Activated T-cell treated with anti-CD3 and anti-CD28 coated beads, Interleukin-2, amount 50 U/mL, for 4 hours (primary cell): ENCODE data around the gene IFI27L1. TPM values are rescaled to one million over a fixed set of nuclear protein-coding genes. Genes with fewer than 3 reads are reported as not detected.

Source experiments
- ATAC-seq, 2 donors: fragments of 200-7000 bp; cut with Tn5 transposase; one replicate each; pipeline ENCODE4 v1.10.0; 2021
- DNase-seq: peaks from one replicate; pipeline ENCODE4 v3.0.0-alpha.2; 2020
- H3K27me3 Mint-ChIP-seq: one replicate; pipeline ENCODE4 v1.8.0; 2021; ENCODE audit warnings: low read depth, mixed read lengths
- H3K36me3 Mint-ChIP-seq: one replicate; pipeline ENCODE4 v1.8.0; 2022; ENCODE audit warnings: mixed read lengths; ENCODE audit not compliant: insufficient read depth
- H3K4me1 Mint-ChIP-seq: one replicate; pipeline ENCODE4 v1.8.0; 2021; ENCODE audit warnings: low read depth, mixed read lengths
- H3K4me3 Mint-ChIP-seq: one replicate; pipeline ENCODE4 v1.8.0; 2021; ENCODE audit warnings: mild to moderate bottlenecking, moderate library complexity, mixed read lengths
- H3K9me3 Mint-ChIP-seq: one replicate; pipeline ENCODE4 v1.8.0; 2021; ENCODE audit warnings: mixed read lengths
- total RNA-seq, 3 donors: library from RNA; stranded (reverse); gene quantifications; one replicate each; pipeline ENCODE4 v1.2.1, GENCODE V29; 2021

Gene IFI27L1
- total RNA-seq, 3 donors from 2014 or later, result 8.9 to 9.5 (median 9.0) TPM

DNA sequence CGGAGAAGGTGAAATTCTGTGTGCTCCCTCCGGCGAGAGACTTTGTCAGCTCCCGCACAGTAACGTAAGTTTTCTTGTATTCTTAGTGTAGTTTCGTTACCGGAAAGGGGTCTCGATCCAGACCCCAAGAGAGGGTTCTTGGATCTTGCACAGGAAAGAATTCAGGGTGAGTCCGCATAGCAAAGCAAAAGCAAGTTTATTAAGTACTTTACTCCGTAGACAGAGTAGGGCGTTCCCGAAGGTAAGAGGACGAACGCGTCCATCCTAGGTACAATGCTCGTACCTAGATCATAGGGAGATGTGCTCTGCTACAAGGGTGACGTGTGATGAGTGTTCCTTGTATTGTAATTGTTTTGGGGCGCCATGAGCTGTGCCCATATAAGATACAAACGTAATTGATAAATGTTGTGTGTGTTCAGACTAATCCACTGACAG lies 293 bp downstream of the IFI27L1 start:
- DNase-seq (no peak), ATAC-seq (peak; percentile 19 to 35)
- H3K9me3 Mint-ChIP-seq, result no peaks in the 10 kb centered on the region
- peaks cover 39% of the 10 kb centered on the region for H3K4me1 Mint-ChIP-seq
- peak overlapping the region; percentile 100 for H3K4me3 Mint-ChIP-seq
- no peaks in the 10 kb centered on the region for H3K27me3 Mint-ChIP-seq
- peaks cover 33% of the 10 kb centered on the region for H3K36me3 Mint-ChIP-seq

DNA sequence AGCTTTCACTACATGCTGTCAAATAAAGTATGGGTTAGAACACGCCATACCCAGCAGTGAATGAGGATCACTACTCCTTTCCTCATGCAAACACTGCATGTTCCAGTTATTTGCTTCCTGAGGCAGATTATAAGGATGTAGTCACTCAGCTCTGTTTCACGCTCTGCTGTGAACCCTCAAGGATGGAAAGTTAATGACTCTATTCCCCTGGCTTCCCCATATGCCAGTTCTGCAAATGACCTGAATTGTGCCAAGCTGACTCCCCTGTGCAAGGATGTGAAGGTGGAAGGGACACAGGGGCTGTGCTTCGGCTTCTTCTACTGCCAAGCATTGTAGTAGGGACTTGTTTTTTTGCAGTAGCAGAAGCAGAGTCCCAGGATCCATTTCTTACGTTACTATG lies 6.8 kb downstream of the IFI27L1 start:
- no peak for DNase-seq
- Mint-ChIP-seq H3K36me3 (peaks cover 2% of the 10 kb centered on the region), H3K4me3 (no peak overlapping the region)

DNA sequence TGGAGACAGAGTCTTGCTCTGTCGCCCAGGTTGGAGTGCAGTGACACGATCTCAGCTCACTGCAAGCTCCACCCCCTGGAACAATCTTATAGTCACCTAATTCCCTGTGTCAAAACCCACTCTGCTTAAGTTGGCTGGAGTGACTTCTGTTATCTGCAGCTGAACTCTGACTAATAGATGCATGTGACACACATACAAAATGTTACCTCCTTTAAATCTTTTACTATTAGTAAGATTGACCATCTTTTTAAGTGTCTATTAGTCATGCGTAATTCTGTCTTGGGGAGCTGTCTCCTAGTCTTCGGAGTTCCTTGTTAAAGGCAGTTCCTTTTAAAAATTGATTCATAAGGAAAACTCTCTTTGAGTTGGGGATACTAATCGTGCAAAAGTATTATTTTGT lies 7.4 kb downstream of the IFI27L1 start:
- Mint-ChIP-seq H3K27me3 (no peaks in the 10 kb centered on the region), H3K4me3 (no peak overlapping the region), H3K9me3 (no peaks in the 10 kb centered on the region), H3K4me1 (no peaks in the 10 kb centered on the region), H3K36me3 (peaks cover 2% of the 10 kb centered on the region)
- no peak for ATAC-seq
- no peak for DNase-seq

More for the DNA sequence above, 6.8 kb downstream of the IFI27L1 start:
- Mint-ChIP-seq H3K27me3 (no peaks in the 10 kb centered on the region), H3K4me1 (no peaks in the 10 kb centered on the region), H3K9me3 (no peaks in the 10 kb centered on the region)
- no peak for ATAC-seq

DNA sequence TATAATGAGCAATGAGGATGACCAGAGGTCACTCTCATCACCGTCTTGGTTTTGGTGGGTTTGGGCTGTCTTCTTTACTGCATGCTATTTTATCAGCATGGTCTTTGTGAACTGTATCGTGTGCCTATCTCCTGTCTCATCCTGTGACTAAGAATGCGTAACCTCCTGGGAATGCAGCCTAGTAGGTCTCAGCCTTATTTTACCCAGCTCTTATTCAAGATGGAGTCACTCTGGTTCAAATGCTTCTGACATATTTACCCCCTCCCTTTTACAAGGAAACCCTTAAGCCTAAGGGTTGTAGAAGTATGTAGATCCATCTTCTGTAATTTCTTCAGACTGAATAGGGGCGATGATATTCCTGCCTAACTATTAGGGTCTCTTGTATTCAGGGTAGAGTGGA lies 8.4 kb downstream of the IFI27L1 start:
- peaks cover 2% of the 10 kb centered on the region for H3K36me3 Mint-ChIP-seq
- no peak overlapping the region for H3K4me3 Mint-ChIP-seq
- H3K27me3 Mint-ChIP-seq, result no peaks in the 10 kb centered on the region
- no peaks in the 10 kb centered on the region for H3K4me1 Mint-ChIP-seq
- no peaks in the 10 kb centered on the region for H3K9me3 Mint-ChIP-seq
- DNase-seq (no peak), ATAC-seq (no peak)

DNA sequence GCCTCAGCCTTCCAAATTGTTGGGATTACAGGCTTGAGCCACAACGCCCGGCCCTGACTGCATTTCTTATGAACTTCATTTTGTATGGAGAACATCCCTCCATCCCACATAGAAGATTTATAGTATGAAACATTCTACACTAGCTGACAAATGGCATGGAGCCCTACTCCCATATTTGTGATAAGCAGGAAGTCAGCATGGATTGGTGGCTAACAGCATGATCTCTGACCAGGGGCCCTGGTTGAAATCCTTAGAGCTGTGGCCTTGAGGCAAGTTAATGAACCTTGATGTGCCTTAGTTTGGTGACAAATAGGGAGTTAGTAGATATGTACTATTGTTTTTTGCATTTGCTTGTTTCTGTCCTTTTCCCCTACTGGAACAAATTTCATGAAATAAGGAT lies 12.3 kb downstream of the IFI27L1 start:
- DNase-seq (no peak), ATAC-seq (no peak)
- Mint-ChIP-seq H3K9me3 (no peaks in the 10 kb centered on the region), H3K4me3 (no peak overlapping the region), H3K36me3 (no peaks in the 10 kb centered on the region), H3K4me1 (no peaks in the 10 kb centered on the region), H3K27me3 (no peaks in the 10 kb centered on the region)

DNA sequence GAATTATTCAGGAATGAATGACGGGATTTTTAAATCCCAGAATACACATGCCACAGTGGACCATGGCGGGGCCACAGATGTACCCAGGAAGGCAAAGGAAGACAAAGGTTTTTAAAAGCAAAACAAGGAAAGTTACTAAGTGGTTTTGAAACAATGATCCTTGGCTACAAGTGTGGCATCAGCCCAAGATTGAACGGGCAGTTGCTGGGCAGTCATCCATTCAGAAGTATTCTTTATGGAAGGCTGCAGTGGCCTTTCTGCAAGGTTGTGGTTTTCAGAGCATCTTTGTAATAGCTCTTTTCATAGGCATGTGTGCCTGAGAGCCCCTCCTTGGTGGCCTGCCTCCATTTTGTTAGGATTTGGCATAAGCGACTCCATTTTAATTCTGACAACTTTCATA lies 16.0 kb downstream of the IFI27L1 start:
- peaks cover 2% of the 10 kb centered on the region for H3K36me3 Mint-ChIP-seq
- H3K4me3 Mint-ChIP-seq, result no peak overlapping the region
- ATAC-seq (no peak), DNase-seq (no peak)
- no peaks in the 10 kb centered on the region for H3K27me3 Mint-ChIP-seq
- no peaks in the 10 kb centered on the region for H3K4me1 Mint-ChIP-seq
- H3K9me3 Mint-ChIP-seq, result no peaks in the 10 kb centered on the region

DNA sequence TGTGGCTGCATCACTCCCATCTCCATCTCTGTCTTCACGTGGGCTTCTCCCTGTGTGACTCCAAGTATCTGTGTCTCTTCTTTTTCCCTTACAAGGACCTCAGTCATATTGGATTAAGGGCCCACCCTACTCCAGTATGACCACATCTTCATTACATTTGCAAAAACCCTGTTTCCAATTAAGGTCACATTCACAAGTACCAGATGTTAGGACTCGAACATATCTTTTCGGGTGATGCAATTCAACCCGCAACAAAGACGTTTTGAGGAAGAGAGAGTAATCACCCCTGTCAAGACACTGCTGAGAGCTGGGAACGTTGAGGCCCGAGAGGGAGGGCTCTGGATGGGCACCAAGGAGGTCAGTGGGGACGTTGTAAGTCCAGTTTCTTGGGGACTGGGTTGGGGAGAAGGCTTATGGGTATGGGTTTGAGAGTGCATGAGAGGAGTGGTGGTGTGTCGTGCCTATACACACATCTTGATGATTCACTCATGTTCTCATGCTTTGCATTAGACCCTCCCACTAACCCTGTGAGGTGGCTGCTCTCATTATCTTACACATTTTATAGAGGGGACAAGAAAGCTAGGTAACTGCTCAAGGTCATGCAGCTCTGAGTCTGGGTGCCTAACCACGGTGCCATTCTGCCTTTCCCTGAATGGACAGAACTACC lies 17.3 kb downstream of the IFI27L1 start:
- DNase-seq (no peak), ATAC-seq (no peak)
- H3K36me3 Mint-ChIP-seq, result peaks cover 2% of the 10 kb centered on the region
- H3K4me1 Mint-ChIP-seq, result no peaks in the 10 kb centered on the region
- no peaks in the 10 kb centered on the region for H3K9me3 Mint-ChIP-seq
- no peak overlapping the region for H3K4me3 Mint-ChIP-seq
- no peaks in the 10 kb centered on the region for H3K27me3 Mint-ChIP-seq

DNA sequence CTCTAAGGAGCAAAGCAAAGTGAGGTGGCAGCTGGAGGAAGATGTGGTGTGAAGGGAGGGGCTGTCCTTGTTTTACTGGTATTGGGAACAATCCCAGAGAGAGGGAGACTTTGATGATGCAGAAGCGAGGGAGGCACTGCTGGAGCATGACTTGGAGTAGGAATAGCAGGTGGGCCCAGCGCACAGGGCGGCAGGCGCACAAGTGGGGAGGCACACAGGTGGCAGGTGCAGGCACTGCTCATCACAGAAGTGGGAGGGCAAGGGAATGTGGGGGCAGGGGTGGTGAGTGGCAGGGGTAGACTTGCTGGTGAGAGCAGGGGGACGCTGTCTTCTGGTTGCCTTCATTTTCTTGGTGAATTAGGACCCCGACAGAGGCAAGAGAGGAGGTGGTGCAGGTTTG lies 17.9 kb downstream of the IFI27L1 start:
- no peaks in the 10 kb centered on the region for H3K9me3 Mint-ChIP-seq
- no peaks in the 10 kb centered on the region for H3K4me1 Mint-ChIP-seq
- peaks cover 2% of the 10 kb centered on the region for H3K36me3 Mint-ChIP-seq
- H3K4me3 Mint-ChIP-seq, result no peak overlapping the region
- ATAC-seq (no peak), DNase-seq (no peak)
- no peaks in the 10 kb centered on the region for H3K27me3 Mint-ChIP-seq

DNA sequence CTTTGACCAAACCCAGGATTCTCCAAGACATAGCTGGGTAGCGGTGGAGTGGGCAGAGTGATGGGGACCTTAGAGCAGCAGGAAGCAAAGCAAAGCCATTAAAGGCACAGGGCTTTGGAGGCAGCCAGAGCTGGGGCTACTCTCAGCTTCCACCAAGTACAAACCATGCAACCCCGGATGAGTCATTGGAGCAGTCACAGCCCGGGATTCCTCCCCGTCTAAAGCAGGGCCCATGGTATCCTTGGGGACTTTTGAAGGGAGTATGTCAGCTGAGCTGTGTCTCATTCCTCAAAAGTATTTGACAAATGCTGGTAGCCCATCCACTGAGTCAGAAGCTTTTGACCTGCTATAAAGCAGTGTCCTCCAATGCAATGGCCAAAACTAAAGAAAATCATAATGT lies 19.7 kb downstream of the IFI27L1 start:
- DNase-seq, result no peak
- no peak overlapping the region for H3K4me3 Mint-ChIP-seq
- H3K9me3 Mint-ChIP-seq, result no peaks in the 10 kb centered on the region
- ATAC-seq, result no peak
- no peaks in the 10 kb centered on the region for H3K27me3 Mint-ChIP-seq
- H3K36me3 Mint-ChIP-seq, result peaks cover 2% of the 10 kb centered on the region
- H3K4me1 Mint-ChIP-seq, result no peaks in the 10 kb centered on the region

DNA sequence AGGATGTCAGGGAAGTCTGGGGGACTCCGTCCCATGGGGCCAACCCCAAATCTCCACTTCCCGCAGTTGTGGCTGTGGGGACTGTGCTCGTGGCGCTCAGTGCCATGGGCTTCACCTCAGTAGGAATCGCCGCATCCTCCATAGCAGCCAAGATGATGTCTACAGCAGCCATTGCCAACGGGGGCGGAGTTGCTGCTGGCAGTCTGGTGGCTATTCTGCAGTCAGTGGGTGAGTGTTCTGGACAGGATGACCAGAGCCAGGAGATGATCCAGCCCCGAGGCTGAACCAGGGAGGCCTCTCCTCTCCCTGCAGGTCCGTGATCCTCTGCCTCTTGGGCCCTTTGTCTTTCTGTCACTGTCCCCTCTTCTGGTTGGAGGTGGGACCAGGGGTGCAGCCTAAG lies 20.6 kb downstream of the IFI27L1 start:
- H3K36me3 Mint-ChIP-seq, result peaks cover 2% of the 10 kb centered on the region
- H3K27me3 Mint-ChIP-seq, result no peaks in the 10 kb centered on the region
- no peak overlapping the region for H3K4me3 Mint-ChIP-seq
- no peak for ATAC-seq
- H3K4me1 Mint-ChIP-seq, result no peaks in the 10 kb centered on the region
- no peak for DNase-seq
- no peaks in the 10 kb centered on the region for H3K9me3 Mint-ChIP-seq

DNA sequence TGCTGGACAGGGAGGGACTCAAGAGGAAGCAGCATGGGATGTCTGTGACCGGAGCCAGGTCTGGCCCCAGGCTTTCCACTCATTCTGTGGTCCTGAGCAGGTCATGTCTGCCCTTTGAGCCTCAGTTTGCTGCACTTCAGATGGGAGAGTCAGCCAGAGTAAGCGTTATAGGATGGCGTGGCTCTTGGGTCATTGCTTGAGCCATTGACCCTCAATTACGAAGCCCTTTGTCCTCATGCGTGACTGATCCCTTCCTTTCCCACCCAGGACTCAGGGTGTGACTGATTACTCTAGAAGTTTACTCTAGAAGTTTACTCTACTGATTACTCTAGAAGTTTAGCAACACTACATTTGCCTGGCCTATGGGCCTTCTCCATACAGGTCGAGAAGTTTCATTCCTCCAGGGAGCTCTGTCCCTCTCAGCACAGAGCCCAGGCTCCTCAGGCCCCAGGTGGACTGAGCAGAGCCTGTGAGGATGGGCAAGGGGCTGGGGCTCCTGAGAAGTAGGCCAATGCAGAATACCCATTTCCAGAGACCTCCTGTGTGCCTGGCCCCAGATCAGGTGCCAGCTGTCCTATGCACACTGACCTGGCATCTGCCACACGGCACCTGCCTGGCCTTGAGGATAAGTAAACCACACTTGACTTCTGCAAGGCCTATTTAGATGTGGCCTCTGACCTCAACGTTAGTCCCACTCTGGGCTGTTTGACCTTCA lies 21.8 kb downstream of the IFI27L1 start:
- H3K4me1 Mint-ChIP-seq, result no peaks in the 10 kb centered on the region
- H3K4me3 Mint-ChIP-seq, result no peak overlapping the region
- H3K27me3 Mint-ChIP-seq, result no peaks in the 10 kb centered on the region
- peaks cover 2% of the 10 kb centered on the region for H3K36me3 Mint-ChIP-seq
- DNase-seq (no peak), ATAC-seq (no peak)
- H3K9me3 Mint-ChIP-seq, result no peaks in the 10 kb centered on the region

DNA sequence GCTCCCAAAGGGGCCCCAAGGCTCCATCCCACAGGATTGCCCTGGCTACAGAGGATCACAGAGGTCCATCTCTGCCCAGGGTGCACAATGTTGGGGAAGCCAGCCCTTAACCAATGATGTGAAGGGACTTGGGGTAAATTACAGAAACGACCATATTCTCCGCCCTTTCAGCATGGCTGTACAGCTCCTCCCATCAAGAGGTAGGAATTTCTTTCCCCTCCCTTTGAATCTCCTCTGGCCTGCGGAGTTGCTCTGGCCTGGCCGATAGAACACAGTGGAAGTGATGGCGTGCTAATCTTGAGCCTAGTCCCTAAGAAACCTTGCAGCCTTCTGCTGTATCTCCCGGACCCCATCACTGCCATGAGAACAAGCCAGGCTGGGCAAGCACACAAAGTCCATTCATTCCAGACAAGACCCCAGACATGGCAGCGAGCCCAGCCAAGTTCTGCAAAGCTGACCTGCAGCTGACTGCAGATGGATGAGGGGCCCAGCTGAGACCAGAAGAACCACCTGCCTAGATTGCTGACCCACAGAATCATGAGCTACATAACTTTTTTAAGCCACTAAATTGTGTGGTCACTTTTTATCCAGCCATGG lies 22.5 kb downstream of the IFI27L1 start:
- DNase-seq (no peak), ATAC-seq (no peak)
- Mint-ChIP-seq H3K36me3 (peaks cover 2% of the 10 kb centered on the region), H3K4me3 (no peak overlapping the region), H3K4me1 (no peaks in the 10 kb centered on the region), H3K27me3 (no peaks in the 10 kb centered on the region), H3K9me3 (no peaks in the 10 kb centered on the region)

DNA sequence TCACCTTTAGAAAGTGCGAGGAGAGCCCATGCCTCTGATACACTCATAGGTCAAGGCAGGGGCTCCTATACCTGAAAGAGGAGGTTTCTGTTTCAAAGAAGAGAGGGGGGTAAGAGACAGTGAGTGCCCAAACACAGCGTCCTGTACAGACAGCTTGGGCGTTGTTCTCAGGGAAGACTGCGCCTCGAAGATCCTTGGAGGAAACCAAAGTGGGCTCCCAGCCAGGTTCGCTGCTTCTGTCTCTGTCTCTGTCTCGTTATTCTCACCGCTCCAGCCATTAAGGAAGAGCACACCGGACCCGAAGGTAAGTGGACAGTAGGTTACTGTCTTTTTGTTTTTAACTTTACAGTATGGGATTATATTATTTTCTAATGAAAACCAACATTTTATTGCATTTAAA lies 23.6 kb downstream of the IFI27L1 start:
- no peak overlapping the region for H3K4me3 Mint-ChIP-seq
- no peaks in the 10 kb centered on the region for H3K27me3 Mint-ChIP-seq
- no peak for ATAC-seq
- no peaks in the 10 kb centered on the region for H3K9me3 Mint-ChIP-seq
- H3K36me3 Mint-ChIP-seq, result no peaks in the 10 kb centered on the region
- no peak for DNase-seq
- no peaks in the 10 kb centered on the region for H3K4me1 Mint-ChIP-seq

DNA sequence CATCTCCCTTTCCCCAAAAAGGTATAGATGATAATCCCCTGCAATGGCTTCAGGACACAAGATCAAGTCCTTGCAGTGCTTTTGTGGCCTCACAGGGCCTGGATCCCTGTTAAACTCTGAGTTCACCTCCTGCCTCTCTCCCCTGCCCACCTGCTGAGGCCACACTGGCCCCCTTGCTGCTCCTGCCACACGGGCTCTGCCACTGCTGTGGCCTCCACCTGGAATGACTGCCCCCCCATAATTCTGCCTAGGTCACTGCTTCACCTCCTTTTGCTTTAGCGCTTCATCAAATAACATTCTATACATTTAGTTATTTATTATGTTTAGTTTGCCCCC lies 28.8 kb downstream of the IFI27L1 start:
- no peak overlapping the region for H3K4me3 Mint-ChIP-seq
- no peaks in the 10 kb centered on the region for H3K9me3 Mint-ChIP-seq
- H3K36me3 Mint-ChIP-seq, result no peaks in the 10 kb centered on the region
- DNase-seq (no peak), ATAC-seq (no peak)
- H3K4me1 Mint-ChIP-seq, result no peaks in the 10 kb centered on the region
- H3K27me3 Mint-ChIP-seq, result peaks cover 6% of the 10 kb centered on the region

DNA sequence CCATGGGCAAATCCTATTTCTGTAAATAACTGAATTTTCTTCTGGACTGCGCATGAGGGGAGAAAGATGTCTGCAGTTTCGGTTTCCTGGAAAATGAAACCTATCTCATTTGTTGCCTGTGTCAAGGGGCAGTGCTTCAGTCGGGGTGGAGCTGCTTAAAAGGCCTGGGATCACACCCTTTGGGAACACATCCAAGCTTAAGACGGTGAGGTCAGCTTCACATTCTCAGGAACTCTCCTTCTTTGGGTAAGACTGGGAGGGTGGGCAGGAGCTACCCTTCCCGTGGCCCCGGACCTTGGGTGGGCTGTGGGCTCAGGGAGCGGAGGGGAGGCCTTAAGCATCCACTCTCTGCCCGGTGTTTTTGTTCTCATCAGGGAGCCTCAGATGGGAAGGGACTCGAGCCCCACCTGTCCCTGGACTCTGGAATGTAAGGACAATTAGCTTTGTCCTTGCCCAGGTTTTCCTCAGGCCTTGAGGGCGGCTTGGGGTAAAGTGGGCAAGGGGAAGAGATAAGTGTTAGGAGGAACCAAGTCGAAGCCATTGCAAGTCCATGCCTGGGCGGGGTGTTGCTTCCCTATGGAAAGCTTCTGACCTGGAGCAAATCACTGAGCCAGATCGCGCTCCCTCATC lies 29.6 kb downstream of the IFI27L1 start, which contains the start of gene IFI27:
TSS of gene IFI27 (plus strand) at position 185 of the 630 bp plus-strand sequence.
- ATAC-seq (no peak), DNase-seq (no peak)
- Mint-ChIP-seq H3K9me3 (no peaks in the 10 kb centered on the region), H3K4me1 (no peaks in the 10 kb centered on the region), H3K27me3 (peaks cover 10% of the 10 kb centered on the region), H3K36me3 (no peaks in the 10 kb centered on the region), H3K4me3 (no peak within 1 kb of the TSS)
